Lower lobe of right lung (tissue), 2 donors: ENCODE measurements around the gene RAD23B. TPM values are rescaled to one million over a fixed set of nuclear protein-coding genes. Genes with fewer than 3 reads are reported as not detected.
"Not testable (repeated sequence)": the region's sequence is repeated elsewhere in the genome, so short reads cannot be mapped to it uniquely, and the experiment has no call there.

Experiments used
- ATAC-seq, 2 donors: fragments of 200-7000 bp; cut with Tn5 transposase; one replicate each; pipeline ENCODE4 v1.9.1; 2020 to 2022; ENCODE audit warnings: mild to moderate bottlenecking in 2 of 2, moderate library complexity in 2 of 2
- DNase-seq: peaks from one replicate; pipeline ENCODE4 v3.0.0-alpha.2; 2020
- H3K27ac ChIP-seq: fragments of 200-600 bp; one replicate; pipeline ENCODE4 v1.8.0; 2022
- H3K27me3 ChIP-seq: fragments of 200-600 bp; one replicate; pipeline ENCODE4 v1.8.0; 2022; ENCODE audit warnings: low read depth
- H3K36me3 ChIP-seq: fragments of 200-600 bp; one replicate; pipeline ENCODE4 v1.8.0; 2022; ENCODE audit warnings: mild to moderate bottlenecking
- H3K4me1 ChIP-seq: fragments of 200-600 bp; one replicate; pipeline ENCODE4 v1.8.0; 2022
- H3K4me3 ChIP-seq: fragments of 200-600 bp; one replicate; pipeline ENCODE4 v1.8.0; 2022; ENCODE audit warnings: mild to moderate bottlenecking
- H3K9me3 ChIP-seq: fragments of 200-600 bp; one replicate; pipeline ENCODE4 v1.8.0; 2022
- intact Hi-C: fragments of 100-400 bp; cut with DNase I; formaldehyde crosslinking; loops from one replicate; pipeline ENCODE4 v1.11.0; 2022
- total RNA-seq: library from RNA; stranded (reverse); fragmentation: NEBNext Ultra II Directional; extraction: Animal tissue kit (Norgen Biotek cat#: 25700); gene quantifications from one replicate; pipeline ENCODE4 v1.2.1, GENCODE V29; 2021
- TF ChIP-seq, protein P1 (sequence below): fragments of 200-600 bp; IDR thresholded peaks from one replicate; pipeline ENCODE4 v1.8.0; 2022; ENCODE audit warnings: antibody characterized with exemption, mild to moderate bottlenecking
- donor health status: DM: no; HTN: yes; CAD: no; lungs with severe emphysema.

The RAD23B gene
- total RNA-seq, 1 donor from 2014 or later: 95.4 TPM

DNA sequence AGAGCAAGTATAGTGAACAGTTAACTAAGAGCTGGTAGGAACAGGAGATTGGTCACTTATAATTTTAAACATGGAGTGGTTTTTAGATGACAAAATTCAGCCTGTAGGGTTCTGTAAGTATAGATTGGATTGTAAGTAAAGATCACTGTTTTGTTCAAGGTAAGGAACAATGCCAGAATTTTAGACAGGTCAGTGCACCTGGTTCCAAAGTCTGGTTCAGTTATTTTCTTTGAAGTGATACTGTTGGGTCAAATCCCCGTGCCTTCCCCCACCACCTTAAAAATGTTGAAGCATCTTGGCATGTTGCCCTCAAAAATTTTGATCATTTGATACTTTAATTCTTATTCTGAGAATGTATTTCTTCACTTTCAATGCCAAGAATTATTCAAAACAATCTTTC lies 12.9 kb downstream of the RAD23B start:
- Histone ChIP-seq H3K27ac (no peak overlapping the region), H3K36me3 (peaks cover 3% of the 10 kb centered on the region), H3K4me1 (peaks cover 70% of the 10 kb centered on the region), H3K4me3 (no peak overlapping the region), H3K27me3 (no peaks in the 10 kb centered on the region), H3K9me3 (no peaks in the 10 kb centered on the region)
- TF ChIP-seq, protein P1, sequence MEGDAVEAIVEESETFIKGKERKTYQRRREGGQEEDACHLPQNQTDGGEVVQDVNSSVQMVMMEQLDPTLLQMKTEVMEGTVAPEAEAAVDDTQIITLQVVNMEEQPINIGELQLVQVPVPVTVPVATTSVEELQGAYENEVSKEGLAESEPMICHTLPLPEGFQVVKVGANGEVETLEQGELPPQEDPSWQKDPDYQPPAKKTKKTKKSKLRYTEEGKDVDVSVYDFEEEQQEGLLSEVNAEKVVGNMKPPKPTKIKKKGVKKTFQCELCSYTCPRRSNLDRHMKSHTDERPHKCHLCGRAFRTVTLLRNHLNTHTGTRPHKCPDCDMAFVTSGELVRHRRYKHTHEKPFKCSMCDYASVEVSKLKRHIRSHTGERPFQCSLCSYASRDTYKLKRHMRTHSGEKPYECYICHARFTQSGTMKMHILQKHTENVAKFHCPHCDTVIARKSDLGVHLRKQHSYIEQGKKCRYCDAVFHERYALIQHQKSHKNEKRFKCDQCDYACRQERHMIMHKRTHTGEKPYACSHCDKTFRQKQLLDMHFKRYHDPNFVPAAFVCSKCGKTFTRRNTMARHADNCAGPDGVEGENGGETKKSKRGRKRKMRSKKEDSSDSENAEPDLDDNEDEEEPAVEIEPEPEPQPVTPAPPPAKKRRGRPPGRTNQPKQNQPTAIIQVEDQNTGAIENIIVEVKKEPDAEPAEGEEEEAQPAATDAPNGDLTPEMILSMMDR: no peak
- intact Hi-C loops: no loop called here
- ATAC-seq: no peak
- DNase-seq: no peak

DNA sequence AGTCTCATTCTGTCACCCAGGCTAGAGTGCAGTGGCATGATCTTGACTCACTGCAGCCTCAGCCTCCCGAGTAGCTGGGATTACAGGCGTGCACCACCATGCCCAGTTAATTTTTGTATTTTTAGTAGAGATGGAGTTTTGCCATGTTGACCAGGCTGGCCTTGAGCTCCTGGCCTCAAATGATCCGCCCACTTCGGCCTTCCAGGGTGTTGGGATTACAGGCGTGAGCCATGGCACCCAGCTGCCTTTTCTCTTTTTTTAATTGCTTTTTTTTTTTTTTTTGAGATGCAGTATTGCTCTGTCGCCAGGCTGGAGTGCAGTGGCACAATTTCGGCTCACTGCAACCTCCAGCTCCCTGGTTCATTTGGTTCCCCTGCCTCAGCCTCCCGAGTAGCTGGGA lies 13.5 kb downstream of the RAD23B start:
- H3K36me3 ChIP-seq, H3K27me3 ChIP-seq, ATAC-seq, intact Hi-C loops, H3K9me3 ChIP-seq, H3K27ac ChIP-seq, DNase-seq, H3K4me3 ChIP-seq: not testable (repeated sequence)
- H3K4me1 ChIP-seq: peaks cover 67% of the 10 kb centered on the region

DNA sequence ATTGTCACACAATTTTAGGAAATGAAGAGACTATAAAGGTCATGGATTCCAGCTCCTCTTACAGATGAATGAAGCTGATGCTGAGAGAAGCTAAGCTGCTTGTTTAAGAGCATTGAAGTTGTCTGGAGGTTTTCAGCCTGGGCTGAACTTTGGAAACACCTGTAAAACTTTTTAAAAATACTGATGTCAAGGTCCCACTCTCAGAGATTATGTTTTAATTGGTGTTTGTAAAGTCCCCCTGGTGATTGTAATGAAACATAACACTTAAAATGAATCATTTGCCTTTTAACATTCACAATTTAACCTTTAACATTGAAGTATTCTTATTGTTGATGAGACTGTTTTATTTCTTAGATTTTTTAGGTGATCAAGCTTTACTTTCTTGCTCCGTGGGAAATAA lies 16.4 kb downstream of the RAD23B start:
- ATAC-seq: no peak
- Histone ChIP-seq H3K4me1 (peaks cover 40% of the 10 kb centered on the region), H3K36me3 (peaks cover 27% of the 10 kb centered on the region), H3K4me3 (no peak overlapping the region), H3K27me3 (no peaks in the 10 kb centered on the region), H3K9me3 (no peaks in the 10 kb centered on the region), H3K27ac (no peak overlapping the region)
- TF ChIP-seq, protein P1: no peak
- intact Hi-C loops: no loop called here
- DNase-seq: no peak

DNA sequence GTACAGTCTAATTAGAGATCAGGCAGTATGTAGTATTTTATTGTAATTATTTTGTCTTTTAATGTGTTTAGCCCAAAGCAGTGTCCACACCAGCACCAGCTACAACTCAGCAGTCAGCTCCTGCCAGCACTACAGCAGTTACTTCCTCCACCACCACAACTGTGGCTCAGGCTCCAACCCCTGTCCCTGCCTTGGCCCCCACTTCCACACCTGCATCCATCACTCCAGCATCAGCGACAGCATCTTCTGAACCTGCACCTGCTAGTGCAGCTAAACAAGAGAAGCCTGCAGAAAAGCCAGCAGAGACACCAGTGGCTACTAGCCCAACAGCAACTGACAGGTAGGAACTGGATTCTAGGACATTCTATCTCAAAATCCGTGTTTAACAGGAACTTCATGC lies 23.2 kb downstream of the RAD23B start:
- TF ChIP-seq, protein P1: no peak
- H3K4me3 ChIP-seq: no peak overlapping the region
- intact Hi-C loops: no loop called here
- peaks cover 83% of the 10 kb centered on the region for H3K36me3 ChIP-seq
- H3K27ac ChIP-seq: no peak overlapping the region
- no peak for DNase-seq
- no peak for ATAC-seq
- H3K4me1 ChIP-seq: no peaks in the 10 kb centered on the region
- H3K9me3 ChIP-seq: no peaks in the 10 kb centered on the region
- H3K27me3 ChIP-seq: no peaks in the 10 kb centered on the region

DNA sequence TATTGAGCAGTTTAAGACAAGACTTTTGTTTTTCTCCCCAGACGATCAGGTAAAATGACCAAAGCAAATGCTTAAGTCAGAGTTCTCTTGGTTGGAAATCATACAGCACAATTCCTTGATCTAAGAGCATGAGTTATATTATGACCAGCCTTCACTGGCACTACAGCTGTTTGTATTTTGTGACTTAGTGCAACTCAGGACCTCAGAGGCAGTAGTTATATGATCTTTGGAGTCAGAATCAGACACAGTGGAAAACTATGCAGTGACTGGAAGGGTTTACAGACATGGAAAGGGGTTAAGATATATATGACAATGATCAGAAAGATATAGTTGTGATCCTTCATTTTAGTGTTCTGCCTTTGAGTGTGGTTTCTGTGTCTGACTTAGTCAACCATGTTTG lies 24.3 kb downstream of the RAD23B start:
- no peak for ATAC-seq
- no peak for DNase-seq
- Histone ChIP-seq H3K9me3 (no peaks in the 10 kb centered on the region), H3K27ac (no peak overlapping the region), H3K27me3 (no peaks in the 10 kb centered on the region), H3K4me3 (no peak overlapping the region), H3K36me3 (peaks cover 85% of the 10 kb centered on the region), H3K4me1 (no peaks in the 10 kb centered on the region)
- TF ChIP-seq, protein P1: no peak
- intact Hi-C loops: no loop called here

DNA sequence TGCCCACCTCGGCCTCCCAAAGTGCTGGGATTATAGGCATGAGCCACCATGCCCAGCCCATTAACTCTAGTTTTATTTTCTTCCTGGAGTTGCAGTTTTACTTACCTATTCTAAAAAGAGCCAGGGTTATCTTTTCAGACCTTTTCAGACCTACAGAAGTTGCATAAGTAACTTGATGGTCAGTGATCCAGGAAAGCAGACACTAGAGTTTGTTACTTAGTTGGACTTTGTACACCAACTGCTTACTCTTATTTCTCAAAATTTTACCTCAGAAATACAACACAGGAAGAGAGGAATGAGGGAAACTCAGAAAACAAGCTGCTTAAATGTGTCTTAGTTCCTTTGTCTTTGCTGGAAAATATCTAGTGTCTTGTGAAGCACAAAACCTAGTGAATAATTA lies 25.4 kb downstream of the RAD23B start:
- H3K9me3 ChIP-seq: no peaks in the 10 kb centered on the region
- H3K27me3 ChIP-seq: no peaks in the 10 kb centered on the region
- H3K36me3 ChIP-seq: peaks cover 87% of the 10 kb centered on the region
- H3K4me1 ChIP-seq: no peaks in the 10 kb centered on the region
- H3K4me3 ChIP-seq: no peak overlapping the region
- ATAC-seq (no peak), DNase-seq (no peak)
- no peak overlapping the region for H3K27ac ChIP-seq
- intact Hi-C loops: no loop called here
- TF ChIP-seq, protein P1: no peak
